Lower leg skin (tissue), 3 donors: ENCODE measurements around the gene SENP2.

ENCODE experiments used
- POLR2A ChIP-seq, 2 donors: fragments of 450-650 bp; IDR thresholded peaks; one replicate each; pipeline ENCODE4 v1.6.1; 2016 to 2017; ENCODE audit warnings: antibody characterized with exemption in 2 of 2, mild to moderate bottlenecking in 1 of 2, moderate library complexity in 1 of 2
- TF ChIP-seq, protein P1 (sequence below), 3 donors: fragments of 450-650 bp; IDR thresholded peaks; one replicate each; pipeline ENCODE4 v1.5.1; 2016; ENCODE audit warnings: antibody characterized with exemption in 3 of 3, mild to moderate bottlenecking in 3 of 3, moderate library complexity in 2 of 3

DNA sequence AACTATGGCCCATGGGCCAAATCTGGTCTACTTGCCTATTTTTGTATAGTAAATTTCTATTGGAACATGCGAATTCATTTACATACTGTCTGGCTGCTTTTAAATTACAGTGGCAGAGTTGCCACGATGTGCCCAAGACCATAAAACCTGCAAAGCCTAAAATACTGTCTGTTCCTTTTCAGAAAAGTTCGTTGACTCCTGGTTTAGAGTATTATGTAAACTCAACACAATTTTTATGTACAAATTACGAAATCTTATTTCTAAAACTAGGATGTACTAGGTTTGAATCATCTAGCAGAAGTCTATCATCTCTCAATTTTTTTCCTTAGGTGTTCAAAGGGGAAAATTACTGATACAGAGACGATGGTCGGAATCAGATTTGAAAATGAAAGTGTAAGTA lies 26.9 kb downstream of the SENP2 start:
- TF ChIP-seq POLR2A (IDR thresholded peaks at IDR 0.05) = no peak
- TF ChIP-seq, protein P1, sequence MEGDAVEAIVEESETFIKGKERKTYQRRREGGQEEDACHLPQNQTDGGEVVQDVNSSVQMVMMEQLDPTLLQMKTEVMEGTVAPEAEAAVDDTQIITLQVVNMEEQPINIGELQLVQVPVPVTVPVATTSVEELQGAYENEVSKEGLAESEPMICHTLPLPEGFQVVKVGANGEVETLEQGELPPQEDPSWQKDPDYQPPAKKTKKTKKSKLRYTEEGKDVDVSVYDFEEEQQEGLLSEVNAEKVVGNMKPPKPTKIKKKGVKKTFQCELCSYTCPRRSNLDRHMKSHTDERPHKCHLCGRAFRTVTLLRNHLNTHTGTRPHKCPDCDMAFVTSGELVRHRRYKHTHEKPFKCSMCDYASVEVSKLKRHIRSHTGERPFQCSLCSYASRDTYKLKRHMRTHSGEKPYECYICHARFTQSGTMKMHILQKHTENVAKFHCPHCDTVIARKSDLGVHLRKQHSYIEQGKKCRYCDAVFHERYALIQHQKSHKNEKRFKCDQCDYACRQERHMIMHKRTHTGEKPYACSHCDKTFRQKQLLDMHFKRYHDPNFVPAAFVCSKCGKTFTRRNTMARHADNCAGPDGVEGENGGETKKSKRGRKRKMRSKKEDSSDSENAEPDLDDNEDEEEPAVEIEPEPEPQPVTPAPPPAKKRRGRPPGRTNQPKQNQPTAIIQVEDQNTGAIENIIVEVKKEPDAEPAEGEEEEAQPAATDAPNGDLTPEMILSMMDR (IDR thresholded peaks at IDR 0.05) = no peak
